ENCODE measurements around the gene ABCG2. TPM values are rescaled to one million over a fixed set of nuclear protein-coding genes. Genes with fewer than 3 reads are reported as not detected.

The ABCG2 gene
- polyA plus RNA-seq, 4 donors = 6.5 to 37.6 (median 23.6) TPM

DNA sequence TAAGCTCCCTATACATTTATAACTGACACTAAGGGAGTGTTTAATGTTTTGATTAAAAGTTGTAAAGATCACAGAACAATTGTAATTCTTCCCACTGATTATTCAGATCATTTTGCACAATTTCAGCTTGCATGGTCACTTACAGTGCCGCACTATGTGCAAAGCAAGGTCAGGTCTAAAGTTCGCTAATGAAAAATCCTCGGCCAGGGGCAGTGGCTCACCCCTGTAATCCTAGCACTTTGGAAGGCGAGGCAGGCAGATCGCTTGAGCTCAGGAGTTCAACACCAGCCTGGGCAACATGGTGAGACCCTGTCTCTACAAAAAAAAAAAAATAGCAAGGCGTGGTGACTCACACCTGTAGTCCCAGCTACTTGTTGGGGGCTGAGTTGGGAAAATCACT, 94.0 kb downstream of the ABCG2 start:
- Histone ChIP-seq H3K36me3 (ENCODE audit: control insufficient read depth in 3 of 3, insufficient read depth in 2 of 3, low read depth in 1 of 3, low read length in 3 of 3) (peaks cover 5 to 17% (median 8%) of the 10 kb centered on the region in 3 donors), H3K4me3 (ENCODE audit: low read depth in 1 of 3, low read length in 3 of 3) (no peak overlapping the region), H3K27me3 (ENCODE audit: control insufficient read depth in 3 of 3, insufficient read depth in 3 of 3, low read length in 3 of 3) (no peaks in the 10 kb centered on the region), H3K4me1 (ENCODE audit: control insufficient read depth in 3 of 3, insufficient read depth in 2 of 3, low read depth in 1 of 3, low read length in 2 of 3) (peaks cover 0 to 13% (median 4%) of the 10 kb centered on the region in 3 donors), H3K27ac (ENCODE audit: low read depth in 1 of 3, low read length in 2 of 3) (no peak overlapping the region), H3K9me3 (ENCODE audit: control insufficient read depth in 2 of 2, insufficient read depth in 1 of 2, low read depth in 1 of 2, low read length in 1 of 2) (no peaks in the 10 kb centered on the region)
- WGBS, 3 donors = 39 to 80% (median 54%) methylated on average over 6 of the region's 6 CpGs
- peak; percentile 44 for FAIRE-seq
- DNase-seq = peak; percentile 18 to 57

GRCh38 chr4:88063634-88064296, 94.7 kb downstream of the ABCG2 start:
- peaks cover 2 to 16% (median 6%) of the 10 kb centered on the region in 3 donors for H3K4me1 ChIP-seq (ENCODE audit: control insufficient read depth in 3 of 3, insufficient read depth in 2 of 3, low read depth in 1 of 3, low read length in 2 of 3)
- FAIRE-seq = no peak
- no peak overlapping the region for H3K4me3 ChIP-seq (ENCODE audit: low read depth in 1 of 3, low read length in 3 of 3)
- no peak for DNase-seq
- no peaks in the 10 kb centered on the region for H3K27me3 ChIP-seq (ENCODE audit: control insufficient read depth in 3 of 3, insufficient read depth in 3 of 3, low read length in 3 of 3)
- no peaks in the 10 kb centered on the region for H3K9me3 ChIP-seq (ENCODE audit: control insufficient read depth in 2 of 2, insufficient read depth in 1 of 2, low read depth in 1 of 2, low read length in 1 of 2)
- WGBS, 3 donors = 87 to 94% (median 89%) methylated on average over 5 of the region's 5 CpGs
- peak overlapping the region in 2 of 3 donors; percentile 14 to 32 for H3K27ac ChIP-seq (ENCODE audit: low read depth in 1 of 3, low read length in 2 of 3)
- H3K36me3 ChIP-seq (ENCODE audit: control insufficient read depth in 3 of 3, insufficient read depth in 2 of 3, low read depth in 1 of 3, low read length in 3 of 3) = peaks cover 5 to 17% (median 8%) of the 10 kb centered on the region in 3 donors

DNA sequence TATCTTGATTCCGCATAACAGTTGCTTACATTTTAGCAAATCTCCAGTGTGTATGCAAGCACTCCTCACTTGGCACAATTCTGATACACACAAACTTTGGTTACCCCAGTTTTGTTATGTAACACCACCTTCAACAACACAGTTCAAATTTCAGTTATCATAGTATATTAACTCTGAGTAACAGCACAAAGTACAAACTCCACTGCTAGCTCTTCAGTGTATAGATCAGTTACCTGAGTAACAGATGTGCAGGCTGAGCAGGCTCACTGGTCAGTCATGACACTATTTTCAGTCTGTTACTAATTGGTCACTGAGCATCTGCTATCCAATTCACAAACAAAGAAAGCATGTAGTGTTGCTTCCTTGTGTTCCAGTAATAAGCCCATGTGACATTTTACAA, 95.6 kb downstream of the ABCG2 start:
- Histone ChIP-seq H3K4me1 (ENCODE audit: control insufficient read depth in 3 of 3, insufficient read depth in 2 of 3, low read depth in 1 of 3, low read length in 2 of 3) (peaks cover 2 to 16% (median 6%) of the 10 kb centered on the region in 3 donors), H3K27me3 (ENCODE audit: control insufficient read depth in 3 of 3, insufficient read depth in 3 of 3, low read length in 3 of 3) (no peaks in the 10 kb centered on the region), H3K27ac (ENCODE audit: low read depth in 1 of 3, low read length in 2 of 3) (peak overlapping the region in 1 of 3 donors; percentile 21), H3K36me3 (ENCODE audit: control insufficient read depth in 3 of 3, insufficient read depth in 2 of 3, low read depth in 1 of 3, low read length in 3 of 3) (peaks cover 3 to 12% (median 6%) of the 10 kb centered on the region in 3 donors), H3K9me3 (ENCODE audit: control insufficient read depth in 2 of 2, insufficient read depth in 1 of 2, low read depth in 1 of 2, low read length in 1 of 2) (no peaks in the 10 kb centered on the region), H3K4me3 (ENCODE audit: low read depth in 1 of 3, low read length in 3 of 3) (no peak overlapping the region)
- DNase-seq (peak; percentile 75 to 89), FAIRE-seq (peak; percentile 92)
- WGBS, 3 donors = 50 to 61% (median 57%) methylated on average over 1 of the region's 1 CpG

- Histone ChIP-seq H3K4me3 (ENCODE audit: low read depth in 1 of 3, low read length in 3 of 3) (no peak overlapping the region), H3K4me1 (ENCODE audit: control insufficient read depth in 3 of 3, insufficient read depth in 2 of 3, low read depth in 1 of 3, low read length in 2 of 3) (peaks cover 2 to 16% (median 6%) of the 10 kb centered on the region in 3 donors), H3K27ac (ENCODE audit: low read depth in 1 of 3, low read length in 2 of 3) (peak overlapping the region in 2 of 3 donors; percentile 21 to 81), H3K27me3 (ENCODE audit: control insufficient read depth in 3 of 3, insufficient read depth in 3 of 3, low read length in 3 of 3) (no peaks in the 10 kb centered on the region), H3K9me3 (ENCODE audit: control insufficient read depth in 2 of 2, insufficient read depth in 1 of 2, low read depth in 1 of 2, low read length in 1 of 2) (no peaks in the 10 kb centered on the region), H3K36me3 (ENCODE audit: control insufficient read depth in 3 of 3, insufficient read depth in 2 of 3, low read depth in 1 of 3, low read length in 3 of 3) (peaks cover 1 to 8% (median 3%) of the 10 kb centered on the region in 3 donors)
- WGBS, 3 donors = 33 to 50% (median 49%) methylated on average over 1 of the region's 1 CpG
- FAIRE-seq (no peak), DNase-seq (no peak)
Measured at GRCh38 chr4:88062311-88062710, 96.1 kb downstream of the ABCG2 start.

DNA sequence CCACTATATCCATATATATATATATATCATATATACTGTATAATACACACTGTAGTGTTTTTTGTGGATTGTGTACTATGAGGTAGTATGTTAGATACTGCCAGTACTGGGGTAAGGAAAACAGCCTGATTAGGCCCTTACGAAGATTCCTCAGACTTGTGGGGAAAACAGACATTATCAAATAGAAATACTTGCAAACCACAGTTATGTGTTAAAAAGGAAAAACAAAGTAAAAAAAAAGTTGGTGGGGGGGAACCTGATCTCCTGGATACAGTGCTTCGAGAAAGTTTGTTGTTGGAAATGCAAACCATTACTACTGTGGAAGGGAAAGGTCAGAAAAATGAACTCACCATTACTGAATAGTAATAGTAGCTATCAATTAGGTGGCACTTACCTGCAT, 98.0 kb downstream of the ABCG2 start:
- Histone ChIP-seq H3K9me3 (ENCODE audit: control insufficient read depth in 2 of 2, insufficient read depth in 1 of 2, low read depth in 1 of 2, low read length in 1 of 2) (no peaks in the 10 kb centered on the region), H3K36me3 (ENCODE audit: control insufficient read depth in 3 of 3, insufficient read depth in 2 of 3, low read depth in 1 of 3, low read length in 3 of 3) (peaks cover 0 to 6% (median 0%) of the 10 kb centered on the region in 3 donors), H3K4me1 (ENCODE audit: control insufficient read depth in 3 of 3, insufficient read depth in 2 of 3, low read depth in 1 of 3, low read length in 2 of 3) (peaks cover 2 to 16% (median 6%) of the 10 kb centered on the region in 3 donors), H3K27me3 (ENCODE audit: control insufficient read depth in 3 of 3, insufficient read depth in 3 of 3, low read length in 3 of 3) (no peaks in the 10 kb centered on the region), H3K4me3 (ENCODE audit: low read depth in 1 of 3, low read length in 3 of 3) (no peak overlapping the region), H3K27ac (ENCODE audit: low read depth in 1 of 3, low read length in 2 of 3) (no peak overlapping the region)
- no peak for FAIRE-seq
- no peak for DNase-seq
- WGBS, 3 donors = 87 to 91% (median 88%) methylated on average over 2 of the region's 2 CpGs

DNA sequence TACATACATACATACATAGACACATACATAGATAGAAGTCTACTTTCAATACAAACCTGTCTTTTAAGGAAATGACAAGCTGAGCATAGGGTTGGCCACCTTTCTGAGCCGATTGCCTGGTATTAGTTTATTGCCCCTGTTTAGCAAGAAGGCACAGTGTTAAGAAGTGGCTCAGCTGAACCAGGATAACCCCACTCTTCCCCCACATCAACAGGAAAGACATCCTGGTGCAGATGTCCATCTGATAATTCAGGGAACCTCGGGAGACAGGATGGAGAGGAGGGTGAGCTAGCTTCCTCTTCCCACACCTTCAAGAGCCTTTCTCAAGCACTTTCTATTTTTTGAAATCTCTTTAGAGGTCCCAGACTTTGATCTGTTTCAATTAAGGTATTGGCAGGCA, 98.7 kb downstream of the ABCG2 start:
- no peak overlapping the region for H3K4me3 ChIP-seq (ENCODE audit: low read depth in 1 of 3, low read length in 3 of 3)
- peaks cover 2 to 13% (median 6%) of the 10 kb centered on the region in 3 donors for H3K4me1 ChIP-seq (ENCODE audit: control insufficient read depth in 3 of 3, insufficient read depth in 2 of 3, low read depth in 1 of 3, low read length in 2 of 3)
- 13 to 41% (median 14%) methylated on average over 2 of the region's 2 CpGs for WGBS, 3 donors
- no peaks in the 10 kb centered on the region for H3K27me3 ChIP-seq (ENCODE audit: control insufficient read depth in 3 of 3, insufficient read depth in 3 of 3, low read length in 3 of 3)
- H3K27ac ChIP-seq (ENCODE audit: low read depth in 1 of 3, low read length in 2 of 3) = peak overlapping the region in 1 of 3 donors; percentile 64
- peaks cover 0 to 9% (median 0%) of the 10 kb centered on the region in 3 donors for H3K36me3 ChIP-seq (ENCODE audit: control insufficient read depth in 3 of 3, insufficient read depth in 2 of 3, low read depth in 1 of 3, low read length in 3 of 3)
- no peaks in the 10 kb centered on the region for H3K9me3 ChIP-seq (ENCODE audit: control insufficient read depth in 2 of 2, insufficient read depth in 1 of 2, low read depth in 1 of 2, low read length in 1 of 2)
- FAIRE-seq (no peak), DNase-seq (peak; percentile 25 to 57)

DNA sequence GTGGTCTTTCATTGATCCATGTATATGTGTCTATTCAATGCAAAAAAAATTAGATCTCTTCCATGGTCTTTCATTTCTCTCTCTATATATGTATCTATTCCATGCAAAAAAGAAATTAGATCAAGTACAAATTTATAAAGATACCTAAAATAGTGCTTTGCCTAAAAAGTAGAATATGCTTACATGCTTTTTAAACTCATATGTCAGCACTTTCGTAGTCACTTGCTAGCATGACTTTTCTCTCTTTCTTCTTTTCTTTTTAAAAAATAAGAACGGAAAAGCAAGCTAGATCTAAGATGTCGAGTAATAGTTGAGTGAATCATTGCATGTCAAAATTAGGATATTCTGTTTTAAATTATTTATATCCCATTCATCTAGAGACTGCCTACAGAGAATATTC, 100.1 kb downstream of the ABCG2 start:
- Histone ChIP-seq H3K9me3 (ENCODE audit: control insufficient read depth in 2 of 2, insufficient read depth in 1 of 2, low read depth in 1 of 2, low read length in 1 of 2) (no peaks in the 10 kb centered on the region), H3K27me3 (ENCODE audit: control insufficient read depth in 3 of 3, insufficient read depth in 3 of 3, low read length in 3 of 3) (no peaks in the 10 kb centered on the region), H3K4me3 (ENCODE audit: low read depth in 1 of 3, low read length in 3 of 3) (no peak overlapping the region), H3K27ac (ENCODE audit: low read depth in 1 of 3, low read length in 2 of 3) (no peak overlapping the region), H3K4me1 (ENCODE audit: control insufficient read depth in 3 of 3, insufficient read depth in 2 of 3, low read depth in 1 of 3, low read length in 2 of 3) (peaks cover 2 to 11% (median 6%) of the 10 kb centered on the region in 3 donors), H3K36me3 (ENCODE audit: control insufficient read depth in 3 of 3, insufficient read depth in 2 of 3, low read depth in 1 of 3, low read length in 3 of 3) (peaks cover 0 to 8% (median 0%) of the 10 kb centered on the region in 3 donors)
- DNase-seq = no peak
- 93 to 96% (median 96%) methylated on average over 3 of the region's 3 CpGs for WGBS, 3 donors
- no peak for FAIRE-seq

- H3K9me3 ChIP-seq (ENCODE audit: control insufficient read depth in 2 of 2, insufficient read depth in 1 of 2, low read depth in 1 of 2, low read length in 1 of 2) = no peaks in the 10 kb centered on the region
- FAIRE-seq = no peak
- 56 to 87% (median 81%) methylated on average over 2 to 3 of the region's 3 CpGs for WGBS, 3 donors
- H3K27ac ChIP-seq (ENCODE audit: low read depth in 1 of 3, low read length in 2 of 3) = no peak overlapping the region
- H3K4me3 ChIP-seq (ENCODE audit: low read depth in 1 of 3, low read length in 3 of 3) = no peak overlapping the region
- peaks cover 2 to 5% (median 3%) of the 10 kb centered on the region in 3 donors for H3K4me1 ChIP-seq (ENCODE audit: control insufficient read depth in 3 of 3, insufficient read depth in 2 of 3, low read depth in 1 of 3, low read length in 2 of 3)
- peak; percentile 72 to 83 for DNase-seq
- no peaks in the 10 kb centered on the region for H3K27me3 ChIP-seq (ENCODE audit: control insufficient read depth in 3 of 3, insufficient read depth in 3 of 3, low read length in 3 of 3)
- peaks cover 0 to 21% (median 0%) of the 10 kb centered on the region in 3 donors for H3K36me3 ChIP-seq (ENCODE audit: control insufficient read depth in 3 of 3, insufficient read depth in 2 of 3, low read depth in 1 of 3, low read length in 3 of 3)
Measured at GRCh38 chr4:88054901-88055300, 103.5 kb downstream of the ABCG2 start.
